NCI-H524 (cell line): Measurements from ENCODE around the gene TMEM200A.

Source experiments
- DNase-seq, 2 experiments: peaks; one replicate each; lab custom pipeline; 2025; lab: John Stamatoyannopoulos, UW

The TMEM200A gene

DNA sequence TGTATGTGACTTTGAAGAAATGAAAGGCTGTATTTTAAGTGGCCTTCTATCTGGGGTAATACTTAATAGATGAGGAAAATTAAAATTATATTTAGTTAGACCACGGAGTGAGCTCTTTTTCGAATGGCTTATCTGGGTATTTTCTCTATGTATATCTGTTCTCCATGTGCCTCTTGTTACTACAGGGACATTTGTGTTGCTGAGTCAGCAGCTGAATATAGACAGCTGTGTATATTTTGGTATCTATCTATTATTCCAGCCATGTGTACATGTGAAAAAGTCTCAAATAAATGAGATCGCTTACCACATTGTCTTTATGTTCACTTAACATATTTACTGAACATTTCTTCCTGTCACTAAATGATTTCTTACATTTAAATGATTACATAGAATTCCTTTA is 57.2 kb downstream of the TMEM200A start:
- DNase-seq: no peak

- no peak for DNase-seq
Measured at GRCh38 chr6:130424710-130425109, 58.9 kb downstream of the TMEM200A start.

DNA sequence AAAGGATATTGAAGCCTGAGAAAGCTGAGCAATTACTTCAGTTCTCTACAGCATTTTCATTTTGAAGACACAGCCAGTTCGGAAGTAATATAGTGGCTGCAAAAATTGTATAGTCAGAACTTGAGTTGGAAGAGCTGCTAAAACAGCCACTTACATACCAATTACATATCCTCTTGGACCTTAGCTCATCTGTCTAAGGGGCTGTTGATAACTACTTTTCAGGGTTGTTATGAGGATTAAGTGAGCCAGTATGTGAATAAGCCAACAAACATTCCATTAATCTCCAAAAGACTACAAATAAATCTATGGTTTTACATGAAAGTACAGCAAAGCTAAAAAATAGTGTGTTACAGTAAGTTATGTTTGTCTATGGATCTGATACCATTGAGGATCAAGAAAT is 59.7 kb downstream of the TMEM200A start:
- no peak for DNase-seq

- no peak for DNase-seq
Measured at GRCh38 chr6:130426066-130426721, 60.4 kb downstream of the TMEM200A start.

GRCh38 chr6:130431346-130431852 is 65.6 kb downstream of the TMEM200A start:
- DNase-seq: no peak

DNA sequence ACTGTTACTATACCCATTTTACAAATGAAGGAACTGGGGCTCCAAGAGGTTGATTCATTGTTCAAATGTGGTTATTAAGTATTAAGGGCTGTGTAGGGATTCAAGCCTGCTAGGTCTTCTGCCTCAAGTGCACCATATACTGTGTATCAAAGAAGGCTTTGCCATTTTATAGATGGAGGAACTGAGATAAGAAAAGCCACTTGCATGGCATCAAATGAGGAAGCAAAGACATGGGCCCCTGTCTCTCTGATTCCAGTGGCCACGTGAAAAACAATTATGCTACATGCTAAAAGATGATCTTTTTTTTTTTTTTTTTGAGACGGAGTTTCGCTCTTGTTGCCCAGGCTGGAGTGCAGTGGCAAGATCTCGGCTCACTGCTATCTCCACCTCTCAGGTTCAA is 67.0 kb downstream of the TMEM200A start:
- DNase-seq: no peak

DNA sequence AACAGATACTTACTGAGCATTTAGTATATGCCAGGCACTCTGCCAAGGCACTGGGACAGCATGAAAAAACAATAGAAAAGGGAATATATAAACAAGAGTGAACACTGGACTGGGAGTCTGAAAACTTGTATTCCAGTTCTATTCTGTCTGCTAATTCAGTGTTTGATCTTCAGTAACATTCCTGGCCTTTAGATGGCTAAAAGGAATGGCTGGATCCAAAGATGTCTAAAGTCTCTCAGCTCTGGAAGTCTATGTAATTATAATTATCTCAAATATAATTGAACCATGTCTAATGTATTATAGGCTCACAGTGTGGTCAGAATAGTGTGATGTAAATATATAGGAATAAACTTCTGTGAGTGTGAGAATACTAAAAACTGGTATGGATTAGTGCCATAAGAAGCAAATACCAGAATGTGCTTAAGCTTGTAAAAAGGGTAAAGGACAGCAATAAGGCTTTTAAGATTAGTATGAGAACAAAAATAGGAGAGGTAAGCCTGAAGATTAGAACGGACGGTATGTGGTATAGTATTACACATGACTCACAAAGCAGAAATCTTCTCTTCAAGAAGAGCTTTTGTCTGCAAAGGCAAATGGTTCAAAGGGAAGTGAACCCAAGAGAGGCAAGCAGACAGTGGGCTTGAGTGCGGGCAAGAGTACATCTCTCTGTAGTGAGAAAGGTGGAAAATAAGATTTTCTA is 68.5 kb downstream of the TMEM200A start:
- peak in 1 of 2 experiments; percentile 63 for DNase-seq

GRCh38 chr6:130435181-130435580 is 69.4 kb downstream of the TMEM200A start:
- no peak for DNase-seq

DNA sequence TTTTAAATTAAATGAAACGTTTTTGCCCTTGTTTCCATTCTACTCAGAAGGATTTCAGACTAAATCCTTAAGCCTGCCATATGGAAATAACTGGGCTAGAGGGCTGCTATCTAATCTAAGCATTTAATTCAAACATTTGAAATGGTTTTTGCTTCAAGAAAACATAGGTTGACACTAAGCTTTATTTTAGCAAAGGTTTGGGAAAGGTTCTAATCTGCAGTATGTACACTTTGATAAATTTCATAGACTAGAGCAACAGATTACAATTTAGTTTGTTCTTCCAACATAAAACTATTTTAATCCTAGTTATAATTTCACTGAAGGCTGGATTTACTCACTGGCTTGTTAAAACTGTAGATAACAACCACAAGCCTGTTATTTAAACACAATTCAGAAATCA is 72.1 kb downstream of the TMEM200A start:
- no peak for DNase-seq

DNA sequence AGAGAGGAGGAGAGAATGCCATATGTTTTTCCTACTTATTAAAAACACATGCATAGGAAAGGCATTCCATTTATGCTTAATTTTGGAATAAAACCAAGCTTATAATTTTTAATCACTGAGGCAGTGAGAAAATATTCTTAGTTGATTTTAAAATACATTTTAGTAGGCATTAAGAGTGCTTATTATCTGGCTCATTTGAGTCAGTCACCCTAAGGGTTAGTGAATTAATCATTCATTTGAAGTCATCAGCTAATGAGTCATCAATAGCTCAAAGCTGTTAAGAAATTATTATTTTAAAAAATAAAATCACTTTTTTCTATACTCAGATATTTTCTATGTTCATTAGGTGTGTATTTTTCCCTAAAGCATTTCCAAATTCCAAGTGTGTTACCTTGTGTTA is 81.6 kb downstream of the TMEM200A start:
- no peak for DNase-seq

GRCh38 chr6:130452336-130452735 is 86.5 kb downstream of the TMEM200A start:
- no peak for DNase-seq

DNA sequence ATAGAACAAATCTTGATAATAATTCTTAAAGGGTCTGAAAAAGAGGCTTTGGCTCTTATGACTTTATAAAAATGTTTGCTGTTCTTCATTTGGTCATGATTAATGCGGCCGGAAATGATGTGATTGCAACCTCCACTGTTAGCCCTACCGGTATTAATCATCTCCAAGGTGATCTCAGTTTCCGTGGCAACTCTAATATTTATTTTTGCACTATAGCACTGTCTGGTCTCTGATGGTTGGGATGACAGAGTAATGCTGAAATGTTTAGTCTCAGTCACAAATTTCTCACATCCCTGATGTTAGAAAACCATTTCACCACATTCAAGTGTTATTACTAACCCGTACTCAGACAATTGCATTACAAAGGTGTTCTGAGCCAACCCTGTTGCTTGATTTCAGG is 87.4 kb downstream of the TMEM200A start:
- DNase-seq: no peak

- peak in 1 of 2 experiments; percentile 17 for DNase-seq
Measured at GRCh38 chr6:130457605-130458004, 91.8 kb downstream of the TMEM200A start.

DNA sequence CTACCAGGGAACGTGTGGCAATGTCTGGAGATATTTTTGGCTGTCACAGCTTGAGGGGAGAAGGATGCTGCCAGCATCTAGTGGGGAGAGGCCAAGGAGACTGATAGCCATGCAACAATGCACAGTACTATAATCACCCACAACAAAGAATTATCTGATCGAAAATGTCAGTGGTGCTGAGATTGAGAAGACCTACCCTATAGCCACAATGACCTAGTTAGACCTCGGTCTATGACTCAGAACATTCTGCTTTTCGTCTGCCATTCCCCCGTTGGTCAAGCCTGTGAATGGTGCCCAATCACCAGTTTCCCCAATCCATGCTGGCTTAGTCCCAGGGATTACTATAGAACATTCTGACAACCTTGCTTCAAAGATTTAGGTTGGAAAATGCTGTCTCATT is 93.5 kb downstream of the TMEM200A start:
- no peak for DNase-seq

GRCh38 chr6:130460934-130461333 is 95.1 kb downstream of the TMEM200A start:
- DNase-seq: no peak

- no peak for DNase-seq
Measured at GRCh38 chr6:130466052-130466747, 100.4 kb downstream of the TMEM200A start.

- DNase-seq: peak in 1 of 2 experiments; percentile 22
Measured at GRCh38 chr6:130466748-130467061, 100.9 kb downstream of the TMEM200A start.

GRCh38 chr6:130467146-130468050 is 101.6 kb downstream of the TMEM200A start:
- DNase-seq: no peak

DNA sequence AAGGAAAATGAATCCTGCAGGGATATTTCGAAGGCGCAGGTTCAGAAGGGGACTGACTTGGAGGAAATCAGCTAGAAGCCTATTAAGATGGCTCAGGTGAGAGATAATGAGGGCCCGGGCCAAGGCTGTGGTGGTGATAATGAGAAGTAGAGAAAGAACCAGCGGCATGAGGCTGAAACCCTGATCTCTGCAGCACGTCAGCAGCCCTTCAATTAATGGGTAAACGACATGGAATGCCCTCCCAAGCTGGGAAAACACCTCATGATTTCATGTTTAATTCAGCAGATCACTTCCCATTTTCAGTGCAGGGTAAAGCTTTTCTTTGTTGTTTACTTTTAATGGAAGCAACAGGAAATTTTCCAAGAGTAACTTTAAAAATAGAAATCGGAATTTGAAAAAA is 104.9 kb downstream of the TMEM200A start:
- no peak for DNase-seq

DNA sequence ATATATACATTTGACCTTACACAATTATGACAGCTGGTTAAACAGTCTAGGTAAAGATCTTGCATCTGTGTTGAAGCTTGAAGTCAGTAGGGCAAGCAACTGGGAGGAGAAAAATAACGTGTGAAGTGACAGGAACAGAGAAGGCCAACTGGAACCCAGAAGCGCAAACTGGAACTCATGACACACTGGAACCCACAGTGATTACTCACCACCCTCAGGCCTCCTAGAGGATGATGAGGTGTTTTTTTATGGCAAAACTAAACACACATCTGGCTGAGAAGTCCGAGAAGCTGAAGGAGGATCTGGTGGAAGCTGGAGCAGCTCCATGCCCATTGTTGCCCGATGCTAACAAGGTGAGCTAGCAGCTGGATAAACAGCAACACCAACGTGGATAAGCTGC is 108.1 kb downstream of the TMEM200A start:
- DNase-seq: no peak

GRCh38 chr6:130482645-130483390 is 117.0 kb downstream of the TMEM200A start:
- DNase-seq: no peak
